GDM1 (cell line): ENCODE results near the gene SLC35C1.

Source experiments
- DNase-seq: peaks from one replicate; lab custom pipeline; 2025; lab: John Stamatoyannopoulos, UW

Gene SLC35C1

GRCh38 chr11:45846974-45847910 is 42.3 kb downstream of the SLC35C1 start, which contains the start of gene CRY2:
Gene CRY2 (plus strand): TSS chr11:45847475. CDS start chr11:45847491, 16 bp downstream.
- DNase-seq, result peak; percentile 94

GRCh38 chr11:45847911-45848316 is 43.0 kb downstream of the SLC35C1 start:
- DNase-seq, result peak; percentile 19

DNA sequence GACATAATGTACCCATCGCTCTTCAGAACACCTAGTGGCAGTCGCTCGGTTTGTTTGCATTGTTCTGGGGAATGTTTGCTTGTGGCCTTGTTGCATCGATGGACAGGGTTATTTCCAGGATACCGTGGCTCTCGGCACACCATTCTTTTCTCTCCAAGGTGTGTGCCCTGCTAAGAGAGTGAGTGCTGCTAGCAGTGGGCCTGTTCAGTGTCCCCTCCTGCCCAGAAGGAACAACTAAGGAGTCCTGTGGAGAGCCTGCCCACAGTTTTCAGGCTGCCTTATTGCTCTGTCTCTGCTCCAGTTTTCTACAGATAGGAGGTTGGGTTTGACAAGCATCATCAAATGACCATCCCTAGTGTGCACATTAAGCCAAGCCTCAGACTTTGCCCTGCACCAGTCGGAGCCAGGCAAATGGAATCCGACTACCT is 43.7 kb downstream of the SLC35C1 start:
- DNase-seq, result no peak

DNA sequence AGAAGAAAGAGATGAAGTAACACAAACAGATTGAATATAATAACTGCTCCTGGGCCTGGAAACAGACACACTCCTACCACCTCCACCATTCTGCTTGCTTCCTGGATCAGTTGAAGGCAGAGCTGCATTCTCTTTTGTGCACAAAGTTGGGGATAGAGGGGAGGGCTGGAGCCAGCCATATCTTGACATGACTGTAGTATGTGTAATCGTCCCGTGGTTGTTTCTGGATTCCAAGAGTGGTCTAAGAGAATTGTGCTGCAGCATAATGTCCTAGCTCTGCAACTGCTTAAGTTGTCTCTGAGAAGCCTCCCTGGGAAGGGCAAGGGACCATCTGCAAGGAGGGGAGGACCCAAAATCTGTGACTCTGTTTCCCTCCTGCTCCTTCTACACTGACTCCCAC is 45.5 kb downstream of the SLC35C1 start:
- no peak for DNase-seq

DNA sequence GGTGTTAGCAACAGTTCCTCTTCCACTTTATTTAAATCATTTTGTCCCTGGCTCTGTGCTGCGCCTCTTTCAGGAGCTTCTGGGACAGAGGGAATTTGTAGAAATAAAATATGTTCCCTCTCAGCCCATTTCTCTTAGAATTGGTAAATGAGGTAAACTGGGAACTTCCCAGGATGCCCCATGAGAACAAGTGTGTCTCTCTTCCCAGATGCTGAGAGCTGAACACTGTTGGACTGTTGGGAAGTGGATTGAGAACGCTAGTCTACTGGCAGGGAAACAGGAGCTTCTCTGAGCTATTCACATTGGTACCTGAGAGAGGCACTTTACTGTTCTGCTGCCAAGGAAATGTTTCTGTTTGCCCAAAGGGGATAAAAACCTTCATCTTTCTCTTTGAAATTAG is 46.3 kb downstream of the SLC35C1 start:
- no peak for DNase-seq

DNA sequence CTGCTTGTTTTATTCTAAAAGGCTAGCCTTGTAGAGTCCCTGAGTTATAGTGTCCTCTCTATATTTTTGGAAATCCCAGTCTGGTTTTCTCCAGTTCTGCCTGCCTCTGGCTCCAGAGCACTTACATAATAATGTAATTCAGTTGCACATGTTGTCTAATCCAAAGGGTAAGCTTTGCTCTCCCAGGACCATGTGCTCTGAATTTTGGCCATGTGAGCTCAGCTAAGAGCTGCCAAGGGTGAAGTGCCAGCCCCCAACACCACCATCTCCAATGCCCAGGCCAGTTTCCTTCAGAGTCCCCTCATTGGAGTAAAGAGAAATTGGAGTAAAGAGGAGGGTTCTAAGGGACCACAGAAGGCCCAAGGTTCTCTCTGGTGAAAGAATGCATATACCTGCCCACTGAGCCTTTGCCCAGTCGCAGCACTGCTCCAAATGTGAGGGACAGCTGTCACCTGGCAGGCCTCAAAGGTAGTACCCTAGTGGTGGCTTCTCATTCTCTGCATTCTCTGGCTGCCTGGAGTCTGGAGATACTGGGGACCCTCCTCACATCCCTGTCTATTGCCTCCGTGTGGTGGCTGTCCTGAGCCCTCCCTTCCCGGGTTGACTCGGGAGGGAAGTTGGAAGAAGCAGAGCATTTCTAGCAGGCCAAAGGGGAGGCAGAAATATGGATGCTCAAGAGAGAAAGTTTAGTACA is 47.2 kb downstream of the SLC35C1 start:
- no peak for DNase-seq

DNA sequence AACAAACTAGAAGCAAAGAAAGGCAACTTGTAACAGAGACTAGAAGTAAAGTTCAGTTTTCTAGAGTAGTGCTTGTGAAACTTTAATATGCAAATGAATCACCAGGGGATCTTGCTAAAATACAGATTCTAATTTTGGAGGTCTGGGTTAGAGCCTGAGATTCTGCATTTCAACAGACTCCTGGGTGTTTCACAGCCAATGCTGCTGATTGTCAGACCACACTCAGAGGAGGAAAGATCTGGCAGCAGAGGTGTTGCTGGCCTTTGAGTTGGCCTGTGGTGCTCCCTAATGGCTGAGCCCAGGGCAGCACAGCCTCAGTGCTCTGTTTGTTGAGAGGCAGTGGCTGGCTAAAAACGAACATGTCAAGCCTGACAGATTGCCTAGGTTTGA is 47.8 kb downstream of the SLC35C1 start:
- no peak for DNase-seq

GRCh38 chr11:45853332-45854219 is 48.6 kb downstream of the SLC35C1 start:
- no peak for DNase-seq

DNA sequence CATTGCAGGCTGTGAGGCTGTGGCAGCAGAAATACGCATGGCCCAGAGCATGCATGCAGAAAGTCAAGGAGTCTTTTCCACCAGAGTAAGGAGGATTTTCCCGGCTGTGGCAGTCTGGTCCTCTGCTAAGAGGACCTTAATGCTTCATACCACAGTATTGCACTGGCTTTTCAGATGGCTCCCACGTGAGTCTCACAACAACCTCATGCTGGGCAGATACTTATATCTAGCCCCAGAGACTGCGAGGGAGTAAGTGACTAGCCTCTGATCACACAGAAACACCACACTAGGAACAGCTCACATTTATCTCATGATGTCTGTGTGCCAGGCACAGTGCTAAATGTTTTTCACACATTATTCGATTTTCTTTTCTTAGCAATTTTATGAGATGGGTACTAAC is 50.4 kb downstream of the SLC35C1 start:
- no peak for DNase-seq

DNA sequence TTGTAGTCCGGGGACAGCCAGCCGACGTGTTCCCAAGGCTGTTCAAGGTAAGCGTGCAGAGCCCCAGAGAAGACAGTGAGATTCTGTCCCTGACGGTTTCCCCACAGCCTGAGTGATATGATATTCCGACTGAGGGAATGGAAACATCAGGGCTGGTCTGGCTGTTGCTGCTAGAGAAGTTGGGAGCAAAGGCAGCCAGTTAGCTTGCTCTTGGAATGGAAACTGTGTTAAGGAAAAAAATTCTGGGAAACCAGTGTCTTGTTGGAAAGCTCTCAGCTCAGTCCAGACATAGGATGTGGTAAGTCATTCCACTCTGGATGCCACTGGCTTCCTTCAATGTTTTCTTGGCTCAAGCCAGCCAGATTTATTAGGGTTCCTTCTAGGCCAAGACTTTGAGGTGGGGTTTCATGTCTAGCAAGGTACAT is 51.1 kb downstream of the SLC35C1 start:
- DNase-seq, result no peak

GRCh38 chr11:45857961-45858474 is 53.1 kb downstream of the SLC35C1 start:
- DNase-seq, result no peak

DNA sequence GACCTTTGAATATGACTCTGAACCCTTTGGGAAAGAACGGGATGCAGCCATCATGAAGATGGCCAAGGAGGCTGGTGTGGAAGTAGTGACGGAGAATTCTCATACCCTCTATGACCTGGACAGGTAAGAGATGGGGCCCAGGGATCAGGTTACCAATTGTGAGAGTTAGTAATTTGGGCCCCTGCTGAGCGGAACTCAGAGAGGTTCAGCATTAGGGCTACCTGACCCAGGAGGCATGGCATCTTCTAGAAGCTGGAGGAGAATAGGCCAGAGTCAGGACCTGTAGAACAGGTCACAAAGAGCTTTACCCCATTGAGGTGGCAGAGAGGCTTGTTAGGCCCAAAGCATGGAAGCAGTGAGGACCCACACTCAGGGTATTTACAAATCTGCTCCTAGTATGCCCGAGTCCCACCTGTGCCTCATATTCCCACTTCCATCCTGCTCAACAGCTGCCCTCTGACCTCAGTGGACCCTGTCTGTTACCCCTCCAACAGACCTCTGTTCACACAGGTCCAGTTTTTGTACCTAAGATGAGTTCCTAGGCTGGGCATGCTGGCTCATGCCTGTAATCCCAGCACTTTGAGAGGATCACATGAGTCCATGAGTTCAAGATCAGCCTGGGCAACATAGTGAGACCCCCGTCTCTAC is 53.9 kb downstream of the SLC35C1 start:
- DNase-seq, result no peak

DNA sequence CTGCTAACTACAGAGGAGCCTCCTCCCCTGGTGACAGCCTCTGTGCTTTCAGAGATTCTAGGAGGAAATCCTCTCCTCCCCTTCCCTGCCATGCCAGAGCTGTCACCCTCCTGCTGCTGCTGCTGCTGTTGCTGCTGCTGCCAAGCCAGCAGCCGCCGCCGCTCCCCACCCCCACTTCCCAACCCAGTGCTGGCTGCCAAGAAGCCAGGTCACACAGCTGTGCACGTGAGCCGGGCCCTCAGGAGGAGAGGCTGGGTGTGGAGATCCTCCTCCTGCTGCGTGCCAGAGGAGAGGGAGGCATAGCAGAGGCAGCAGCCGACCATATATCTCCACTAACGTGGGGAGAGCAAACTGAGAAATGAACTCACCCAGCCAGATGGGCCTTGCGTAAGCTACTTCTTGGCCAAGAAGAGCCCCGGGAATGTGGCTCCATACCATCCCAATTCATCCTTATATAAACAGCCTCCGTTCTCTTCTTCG is 54.8 kb downstream of the SLC35C1 start:
- no peak for DNase-seq

DNA sequence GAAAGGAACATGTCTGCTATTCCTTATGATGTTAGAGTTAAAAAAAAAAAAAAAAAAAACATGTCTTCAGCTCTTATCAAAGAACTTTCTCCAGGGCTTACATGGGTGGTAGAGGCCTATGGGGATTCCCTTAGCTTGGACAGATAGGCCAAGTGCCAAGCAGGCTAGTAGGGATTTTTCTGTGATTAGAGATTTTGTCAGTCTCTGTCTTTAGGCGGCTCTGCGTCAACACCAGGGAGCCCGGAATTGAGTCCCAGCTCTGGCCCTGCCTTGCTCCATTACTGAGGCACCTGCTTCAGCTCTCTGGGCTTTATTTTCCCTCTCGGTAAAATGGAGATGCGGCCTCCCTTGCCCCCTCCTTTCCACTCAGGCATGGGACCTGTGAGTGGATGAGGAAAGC is 55.4 kb downstream of the SLC35C1 start:
- DNase-seq, result no peak

DNA sequence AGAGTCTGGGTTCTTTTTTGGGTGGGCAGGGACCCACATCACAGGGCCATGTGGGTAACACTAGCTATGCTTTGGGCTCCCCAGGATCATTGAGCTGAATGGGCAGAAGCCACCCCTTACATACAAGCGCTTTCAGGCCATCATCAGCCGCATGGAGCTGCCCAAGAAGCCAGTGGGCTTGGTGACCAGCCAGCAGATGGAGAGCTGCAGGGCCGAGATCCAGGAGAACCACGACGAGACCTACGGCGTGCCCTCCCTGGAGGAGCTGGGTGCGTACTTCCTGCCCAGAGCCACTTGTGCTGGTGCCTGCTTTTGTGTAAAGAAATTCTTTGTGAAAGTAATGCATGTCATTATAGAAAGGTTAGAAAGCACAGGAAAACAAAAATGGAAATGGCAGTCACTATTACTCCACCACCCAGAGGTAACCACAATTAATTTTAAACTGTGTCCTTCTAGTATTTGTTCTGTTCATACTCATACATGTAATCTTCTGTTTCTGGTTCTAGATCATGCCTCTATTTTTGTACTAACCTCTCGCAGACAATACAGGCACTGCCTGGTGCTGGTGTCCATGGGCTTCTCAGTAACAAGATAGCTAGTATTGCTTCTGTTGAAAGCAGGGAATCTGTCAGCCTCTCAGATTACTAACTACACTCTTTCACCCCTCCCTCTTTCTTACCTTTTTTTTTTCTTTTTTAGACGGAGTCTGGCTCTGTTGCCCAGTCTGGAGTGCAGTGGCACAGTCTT is 56.0 kb downstream of the SLC35C1 start:
- DNase-seq, result no peak
